RWPE2 (cell line): ENCODE data around the gene GGTLC1.

Experiments used
- ATAC-seq: fragments of 200-7000 bp; cut with Tn5 transposase; 3 replicates; pipeline ENCODE4 v1.9.1; 2021; ENCODE audit warnings: low read depth
- DNase-seq: peaks from one replicate; pipeline ENCODE4 v3.0.0-alpha.2; 2020; ENCODE audit warnings: low spot score
- H3K27ac ChIP-seq: fragments of 450-650 bp; 2 replicates; pipeline ENCODE4 v1.5.1; 2017; ENCODE audit warnings: mild to moderate bottlenecking; ENCODE audit not compliant: poor library complexity, severe bottlenecking
- H3K27me3 ChIP-seq: fragments of 250-450 bp; sonication (Bioruptor Pico); 2 replicates; pipeline ENCODE4 v1.5.1; 2021; ENCODE audit warnings: mild to moderate bottlenecking, moderate library complexity; ENCODE audit not compliant: insufficient read depth, poor library complexity, severe bottlenecking
- H3K36me3 ChIP-seq: fragments of 250-450 bp; sonication (Bioruptor Pico); 2 replicates; pipeline ENCODE4 v1.5.1; 2020; ENCODE audit warnings: low read depth, mild to moderate bottlenecking, moderate library complexity
- H3K4me1 ChIP-seq: fragments of 250-450 bp; sonication (Bioruptor Pico); 2 replicates; pipeline ENCODE4 v1.5.1; 2021; ENCODE audit warnings: mild to moderate bottlenecking, moderate library complexity; ENCODE audit not compliant: insufficient read depth, poor library complexity, severe bottlenecking
- H3K4me3 ChIP-seq: fragments of 250-450 bp; sonication (Bioruptor Pico); 2 replicates; pipeline ENCODE4 v1.5.1; 2021; ENCODE audit warnings: mild to moderate bottlenecking, moderate library complexity; ENCODE audit not compliant: severe bottlenecking
- H3K9me3 ChIP-seq: fragments of 250-450 bp; sonication (Bioruptor Pico); 2 replicates; pipeline ENCODE4 v1.5.1; 2021; ENCODE audit warnings: mild to moderate bottlenecking, moderate library complexity; ENCODE audit not compliant: severe bottlenecking
- TF ChIP-seq, protein P1 (sequence below): fragments of 450-650 bp; IDR thresholded peaks from one replicate; pipeline ENCODE4 v1.5.1; 2017; ENCODE audit warnings: mild to moderate bottlenecking, moderate library complexity; ENCODE audit not compliant: poor library complexity, severe bottlenecking

Gene GGTLC1

DNA sequence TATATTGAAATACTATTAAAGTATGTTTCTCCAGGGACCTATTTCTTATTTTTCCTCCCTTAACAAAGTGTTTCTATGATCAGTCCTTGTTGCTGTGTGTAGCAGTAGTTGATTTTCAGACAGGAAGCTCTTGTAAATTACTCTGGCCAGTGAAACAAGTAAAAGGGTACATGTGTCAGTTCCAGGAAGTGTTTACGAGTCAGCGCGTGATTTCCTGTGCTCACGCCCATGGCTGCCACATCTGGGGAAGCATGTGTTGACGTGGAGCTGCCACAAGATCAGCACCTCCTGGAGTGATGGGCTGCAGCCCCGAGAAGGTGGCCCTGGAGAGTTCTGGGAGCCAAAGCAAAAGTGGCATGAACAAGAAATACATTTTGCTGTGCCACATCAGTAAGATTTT is 38.6 kb upstream of the GGTLC1 start:
- TF ChIP-seq, protein P1, sequence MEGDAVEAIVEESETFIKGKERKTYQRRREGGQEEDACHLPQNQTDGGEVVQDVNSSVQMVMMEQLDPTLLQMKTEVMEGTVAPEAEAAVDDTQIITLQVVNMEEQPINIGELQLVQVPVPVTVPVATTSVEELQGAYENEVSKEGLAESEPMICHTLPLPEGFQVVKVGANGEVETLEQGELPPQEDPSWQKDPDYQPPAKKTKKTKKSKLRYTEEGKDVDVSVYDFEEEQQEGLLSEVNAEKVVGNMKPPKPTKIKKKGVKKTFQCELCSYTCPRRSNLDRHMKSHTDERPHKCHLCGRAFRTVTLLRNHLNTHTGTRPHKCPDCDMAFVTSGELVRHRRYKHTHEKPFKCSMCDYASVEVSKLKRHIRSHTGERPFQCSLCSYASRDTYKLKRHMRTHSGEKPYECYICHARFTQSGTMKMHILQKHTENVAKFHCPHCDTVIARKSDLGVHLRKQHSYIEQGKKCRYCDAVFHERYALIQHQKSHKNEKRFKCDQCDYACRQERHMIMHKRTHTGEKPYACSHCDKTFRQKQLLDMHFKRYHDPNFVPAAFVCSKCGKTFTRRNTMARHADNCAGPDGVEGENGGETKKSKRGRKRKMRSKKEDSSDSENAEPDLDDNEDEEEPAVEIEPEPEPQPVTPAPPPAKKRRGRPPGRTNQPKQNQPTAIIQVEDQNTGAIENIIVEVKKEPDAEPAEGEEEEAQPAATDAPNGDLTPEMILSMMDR, result no peak
- H3K4me1 ChIP-seq, result no peaks in the 10 kb centered on the region
- no peak for ATAC-seq
- no peak for DNase-seq
- no peaks in the 10 kb centered on the region for H3K27me3 ChIP-seq
- H3K9me3 ChIP-seq, result no peaks in the 10 kb centered on the region
- H3K36me3 ChIP-seq, result no peaks in the 10 kb centered on the region
- no peak overlapping the region for H3K4me3 ChIP-seq
- H3K27ac ChIP-seq, result no peak overlapping the region

DNA sequence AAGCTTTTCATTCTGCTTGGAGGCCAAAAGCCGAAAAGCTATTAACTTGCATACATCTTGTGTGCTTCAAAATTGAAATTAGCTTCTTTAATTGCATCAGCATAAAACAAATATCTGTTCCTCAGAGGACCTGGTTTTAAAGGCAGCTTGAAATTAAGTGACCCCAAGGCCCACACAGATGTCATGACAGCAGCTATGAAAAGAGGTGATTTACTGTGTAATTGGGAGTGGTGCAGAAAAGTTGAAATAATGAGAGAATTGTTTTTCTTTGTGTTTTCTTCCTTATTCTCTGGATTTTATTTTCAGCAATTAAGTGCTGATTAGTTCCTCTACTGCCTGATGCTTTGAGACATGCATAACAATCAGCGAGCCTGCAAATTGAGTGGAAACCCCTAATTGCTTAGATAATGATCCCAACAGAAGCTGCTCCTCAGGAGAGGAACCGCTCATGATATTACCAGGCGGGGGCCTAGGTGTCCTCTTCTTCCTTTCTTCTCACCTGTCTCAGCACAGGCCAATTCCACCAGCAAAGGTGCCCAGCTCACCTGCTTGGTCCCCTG is 34.1 kb upstream of the GGTLC1 start:
- H3K4me3 ChIP-seq, result no peak overlapping the region
- ATAC-seq, result no peak
- TF ChIP-seq, protein P1, result no peak

DNA sequence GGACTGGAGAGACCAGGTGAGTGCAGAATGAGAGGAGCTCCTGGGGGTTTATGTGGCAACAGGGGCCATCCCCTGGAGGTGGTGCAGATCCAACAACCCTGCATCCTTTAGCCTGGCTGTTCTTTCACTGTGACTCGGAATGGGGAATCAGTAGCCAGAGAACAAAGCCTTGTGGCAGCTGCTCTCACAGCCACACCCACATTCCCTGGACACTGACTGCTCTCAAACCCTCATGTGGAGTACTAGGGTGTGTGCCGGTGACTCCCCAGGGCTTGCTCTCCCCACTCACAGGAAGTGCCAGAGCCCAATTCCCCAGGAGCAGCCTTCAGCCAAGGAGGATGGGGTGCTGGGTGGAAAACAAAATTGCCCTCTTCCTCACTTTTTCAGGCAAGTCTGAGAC is 30.2 kb upstream of the GGTLC1 start:
- TF ChIP-seq, protein P1, result no peak
- Histone ChIP-seq H3K4me3 (no peak overlapping the region), H3K27me3 (no peaks in the 10 kb centered on the region), H3K4me1 (peaks cover 5% of the 10 kb centered on the region), H3K9me3 (no peaks in the 10 kb centered on the region), H3K36me3 (no peaks in the 10 kb centered on the region), H3K27ac (no peak overlapping the region)
- DNase-seq (no peak), ATAC-seq (peak; percentile 91)

More for the DNA sequence above, 34.1 kb upstream of the GGTLC1 start:
- Histone ChIP-seq H3K27me3 (no peaks in the 10 kb centered on the region), H3K27ac (no peak overlapping the region), H3K36me3 (no peaks in the 10 kb centered on the region), H3K4me1 (peaks cover 5% of the 10 kb centered on the region), H3K9me3 (no peaks in the 10 kb centered on the region)
- DNase-seq, result no peak

DNA sequence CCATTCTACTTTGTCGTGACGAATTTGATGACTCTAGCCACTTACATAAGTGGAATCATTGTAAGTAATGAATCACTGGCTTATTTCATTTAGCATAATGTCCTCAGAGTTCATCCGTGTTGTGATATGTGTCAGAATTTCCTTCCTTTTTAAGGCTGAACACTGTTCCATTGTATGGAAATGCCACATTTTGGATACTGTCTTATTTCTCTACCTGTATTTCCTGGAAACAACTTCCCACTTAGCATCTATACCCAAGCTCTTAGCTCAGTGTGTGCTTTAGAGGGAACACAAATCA is 28.8 kb upstream of the GGTLC1 start:
- TF ChIP-seq, protein P1, result no peak
- DNase-seq (no peak), ATAC-seq (peak; percentile 45)
- Histone ChIP-seq H3K27ac (no peak overlapping the region), H3K36me3 (no peaks in the 10 kb centered on the region), H3K27me3 (no peaks in the 10 kb centered on the region), H3K4me3 (no peak overlapping the region), H3K4me1 (peaks cover 5% of the 10 kb centered on the region), H3K9me3 (no peaks in the 10 kb centered on the region)

DNA sequence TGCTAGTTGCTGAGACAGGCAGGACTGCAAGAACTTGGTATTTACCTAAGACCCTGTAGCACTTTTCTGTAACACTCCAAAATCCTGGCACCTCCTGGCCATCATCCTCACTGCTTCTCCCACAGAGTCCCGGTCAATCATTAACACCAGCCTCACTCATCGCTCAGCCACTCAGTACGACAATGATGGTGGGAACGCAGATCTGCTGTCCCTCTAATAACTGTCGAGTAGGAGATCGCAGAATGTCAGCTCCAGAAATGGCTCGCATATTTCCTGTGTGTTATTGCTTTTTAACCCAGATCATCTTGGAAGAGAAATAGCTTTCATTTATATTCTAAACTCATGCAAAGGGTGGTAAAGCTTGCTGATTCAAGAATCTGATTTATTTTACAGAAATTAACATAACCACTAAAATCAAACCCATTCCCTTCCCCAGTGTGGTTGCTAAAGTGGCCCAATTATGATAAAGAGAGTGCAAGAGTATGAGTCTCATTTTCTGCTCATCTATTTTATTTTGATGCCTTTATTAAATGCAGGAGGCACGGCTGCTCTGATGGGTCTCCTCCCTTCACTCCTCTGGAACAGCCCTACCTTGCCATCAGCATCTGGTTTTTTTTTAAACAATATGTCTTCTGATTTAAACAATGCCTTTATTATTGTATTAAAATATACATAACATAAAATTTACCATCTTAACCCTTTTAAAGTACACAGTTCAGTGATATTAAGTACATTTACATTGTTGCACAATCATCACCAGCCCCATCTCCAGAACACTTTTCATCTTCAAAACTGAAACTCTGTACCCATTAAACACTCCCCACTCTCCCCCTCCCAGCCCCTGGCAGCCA is 28.3 kb upstream of the GGTLC1 start:
- Histone ChIP-seq H3K27me3 (no peaks in the 10 kb centered on the region), H3K36me3 (no peaks in the 10 kb centered on the region), H3K4me3 (no peak overlapping the region), H3K4me1 (peaks cover 5% of the 10 kb centered on the region), H3K9me3 (no peaks in the 10 kb centered on the region), H3K27ac (no peak overlapping the region)
- DNase-seq (no peak), ATAC-seq (no peak)
- TF ChIP-seq, protein P1, result no peak
